ENCODE results near the gene ZNG1A.
"Not testable (repeated sequence)": the region's sequence is repeated elsewhere in the genome, so short reads cannot be mapped to it uniquely, and the experiment has no call there.

Gene ZNG1A

DNA sequence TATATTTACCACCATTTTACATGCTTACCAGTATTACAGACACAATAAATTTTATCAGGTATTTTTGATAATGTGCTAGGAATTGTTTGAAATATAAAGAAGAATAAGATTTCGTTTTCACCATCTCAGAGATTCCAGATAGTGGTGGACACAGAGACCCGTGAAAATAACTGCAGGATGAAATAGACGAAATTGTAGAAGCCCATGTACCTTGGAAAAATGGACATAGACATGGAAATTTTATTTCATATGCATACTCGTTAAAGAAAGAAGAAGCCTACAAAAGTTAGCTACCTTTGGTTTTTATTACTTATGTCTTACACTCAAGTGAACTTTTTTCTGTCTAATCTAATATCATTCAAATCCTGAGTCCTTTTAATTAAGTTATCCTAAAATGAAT is 68.2 kb downstream of the ZNG1A start:
- DNase-seq, result peak in 1 of 2 experiments; percentile 3

DNA sequence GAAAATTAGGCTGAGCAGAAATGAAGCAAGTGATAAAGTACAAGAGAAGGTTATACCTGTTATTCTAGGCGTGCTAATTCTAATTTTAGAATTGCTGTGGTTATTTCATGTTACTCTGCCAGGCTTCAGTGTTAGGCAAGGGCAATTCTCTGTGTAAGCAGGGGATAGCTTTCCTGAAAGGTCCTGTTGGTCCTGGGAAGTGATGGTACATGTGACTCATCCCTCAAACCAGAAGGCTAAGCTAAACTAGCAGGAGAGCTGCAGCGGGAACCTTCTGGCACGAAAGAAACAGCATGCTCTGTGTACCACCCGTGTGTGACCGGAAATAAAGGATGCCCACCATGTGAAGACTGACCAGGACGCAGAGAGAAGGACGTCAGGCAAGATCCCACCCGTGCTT is 69.3 kb downstream of the ZNG1A start:
- DNase-seq, result not testable (repeated sequence)

DNA sequence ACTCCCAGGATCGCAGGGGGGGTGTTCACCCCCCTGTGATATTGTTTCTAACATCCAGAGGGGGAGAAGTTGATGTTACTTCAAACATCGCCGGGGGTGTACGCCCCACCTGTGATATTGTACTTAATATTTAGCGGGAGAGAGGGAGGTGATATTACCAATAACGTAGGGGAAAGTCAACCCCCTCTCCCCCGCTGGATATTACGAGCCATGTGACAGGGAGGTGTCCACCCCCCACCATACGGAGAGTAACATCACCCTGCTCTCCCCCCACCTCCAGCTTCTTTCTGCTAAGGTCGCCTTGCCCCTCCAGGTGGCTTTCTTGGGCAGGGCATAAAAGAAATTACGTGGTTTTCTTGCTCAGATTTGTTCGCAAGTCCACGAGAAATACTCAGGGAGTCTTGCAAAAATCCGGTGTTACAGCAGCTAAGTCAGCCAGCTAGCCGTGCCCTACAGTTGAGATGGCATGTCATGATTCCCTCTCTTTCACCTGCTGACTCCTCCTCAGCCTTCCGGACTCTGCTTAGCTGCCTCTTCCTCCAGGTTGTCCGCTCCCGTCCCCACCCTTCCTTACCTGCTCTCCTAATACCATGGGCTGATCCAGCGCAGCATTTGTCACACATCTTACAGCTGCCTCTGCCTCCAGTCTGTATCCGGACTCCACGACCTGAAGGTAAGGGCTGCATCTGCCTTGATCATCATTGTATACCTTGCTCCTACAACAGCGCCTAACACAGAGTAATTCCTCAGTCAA is 69.9 kb downstream of the ZNG1A start:
- not testable (repeated sequence) for DNase-seq

DNA sequence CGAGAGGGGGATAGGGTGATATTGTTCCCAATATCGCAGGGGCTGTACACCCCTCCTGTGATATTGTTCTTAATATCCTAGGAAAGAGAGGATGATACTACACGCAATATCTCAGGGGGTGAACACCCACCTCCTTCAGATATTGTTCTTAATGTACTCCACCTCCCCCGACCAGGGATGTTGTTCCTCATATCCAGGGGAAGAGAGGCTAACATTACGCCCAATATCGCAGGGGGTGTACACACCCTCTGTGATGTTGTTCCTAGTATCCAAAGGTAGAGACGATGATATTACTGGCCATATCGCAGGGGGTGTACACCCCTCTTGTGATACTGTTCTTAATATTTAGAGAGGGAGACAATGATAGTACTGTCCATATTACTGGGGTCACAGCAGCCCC is 72.9 kb downstream of the ZNG1A start:
- DNase-seq, result not testable (repeated sequence)

DNA sequence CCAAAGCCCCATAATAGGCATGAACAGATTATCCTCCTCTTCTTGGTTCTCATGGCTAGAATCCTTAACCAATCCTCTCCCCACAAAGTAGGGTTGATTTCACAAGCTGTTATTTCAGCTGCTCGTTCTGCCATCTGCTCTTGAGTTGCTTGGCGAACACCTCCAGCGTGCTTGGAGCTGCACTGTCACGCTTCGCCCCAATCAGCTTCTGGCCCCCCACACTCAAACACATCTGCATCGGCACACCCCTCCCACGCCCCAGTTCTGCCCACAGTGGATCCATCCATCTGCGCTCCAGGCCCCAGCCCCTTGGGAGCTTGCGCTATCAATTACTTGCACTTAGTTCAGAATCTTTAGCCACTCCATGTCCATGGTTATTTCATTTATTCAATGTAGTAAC is 78.4 kb downstream of the ZNG1A start:
- not testable (repeated sequence) for DNase-seq

DNA sequence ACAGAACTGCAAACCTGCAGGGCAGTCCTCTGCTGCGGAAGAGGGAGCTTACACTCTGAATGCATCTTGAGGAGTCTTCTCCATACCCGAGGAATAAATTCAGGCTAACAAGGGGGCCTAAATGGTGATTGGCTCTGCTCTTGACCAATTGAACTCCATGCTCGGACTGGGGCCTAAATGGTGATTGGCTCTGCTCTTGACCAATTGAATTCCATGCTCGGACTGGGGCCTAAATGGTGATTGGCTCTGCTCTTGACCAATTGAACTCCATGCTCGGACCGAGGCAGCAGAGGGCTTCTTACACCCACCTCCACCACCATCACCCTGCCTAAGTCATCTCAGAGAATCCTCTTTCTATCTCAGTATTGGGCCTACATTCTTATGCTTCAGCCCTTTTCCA is 79.0 kb downstream of the ZNG1A start:
- not testable (repeated sequence) for DNase-seq

DNA sequence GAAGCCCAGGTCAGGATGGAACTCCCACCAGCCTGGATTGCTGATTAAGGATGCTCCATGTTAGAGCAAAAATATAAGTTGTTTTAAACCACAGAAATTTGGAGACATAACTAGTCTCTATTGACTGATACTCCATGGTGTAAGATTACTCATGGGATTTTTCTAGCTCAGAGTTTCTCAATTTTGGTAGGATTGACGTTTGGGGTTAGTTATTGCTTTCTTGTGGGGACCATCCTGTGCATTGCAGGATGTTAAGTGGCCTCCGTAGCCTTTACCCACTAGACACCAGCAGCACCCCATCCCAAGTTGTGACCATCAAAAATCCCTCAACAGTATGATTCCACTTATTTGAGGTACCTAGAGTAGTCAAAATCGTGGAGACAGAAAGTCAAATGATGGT is 80.1 kb downstream of the ZNG1A start:
- DNase-seq, result not testable (repeated sequence)

DNA sequence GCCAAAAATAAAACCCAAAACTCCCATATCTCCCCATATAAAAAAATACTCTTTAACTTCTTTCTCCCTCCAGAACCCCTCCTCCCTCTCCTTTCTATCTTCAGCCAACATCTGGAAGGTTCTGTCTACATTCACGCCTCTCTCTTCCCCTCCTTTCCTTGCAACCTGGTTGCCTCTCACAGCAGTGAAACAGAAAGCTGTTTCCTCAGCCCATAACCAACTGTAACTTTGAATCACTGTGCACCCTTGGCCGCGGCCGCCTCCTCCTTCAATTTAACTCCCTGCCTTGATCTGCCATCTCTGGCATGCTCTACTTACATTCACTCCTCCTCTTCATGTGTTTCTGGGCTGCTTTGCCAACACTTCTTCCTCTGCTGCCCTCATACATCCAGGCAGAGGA is 83.9 kb downstream of the ZNG1A start:
- peak; percentile 70 to 73 for DNase-seq

DNA sequence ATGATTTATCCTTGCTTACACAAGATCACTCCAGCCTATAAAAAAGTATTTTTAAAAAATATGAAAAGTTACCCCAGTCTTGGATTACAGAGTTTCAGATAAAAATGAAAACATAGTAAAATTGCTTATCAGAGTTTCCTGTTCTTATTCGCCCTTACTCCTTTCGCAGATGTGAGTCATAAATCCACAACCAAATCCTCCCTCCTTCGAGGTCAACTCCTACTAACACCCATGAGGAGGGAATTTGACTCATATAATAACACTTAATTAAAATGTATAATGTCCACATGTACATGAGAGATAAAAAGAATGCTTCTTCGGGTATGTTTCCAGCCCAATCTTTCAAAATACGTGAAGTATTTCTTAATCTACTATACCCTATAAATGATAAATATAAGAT is 84.5 kb downstream of the ZNG1A start:
- DNase-seq, result peak in 1 of 2 experiments; percentile 36

DNA sequence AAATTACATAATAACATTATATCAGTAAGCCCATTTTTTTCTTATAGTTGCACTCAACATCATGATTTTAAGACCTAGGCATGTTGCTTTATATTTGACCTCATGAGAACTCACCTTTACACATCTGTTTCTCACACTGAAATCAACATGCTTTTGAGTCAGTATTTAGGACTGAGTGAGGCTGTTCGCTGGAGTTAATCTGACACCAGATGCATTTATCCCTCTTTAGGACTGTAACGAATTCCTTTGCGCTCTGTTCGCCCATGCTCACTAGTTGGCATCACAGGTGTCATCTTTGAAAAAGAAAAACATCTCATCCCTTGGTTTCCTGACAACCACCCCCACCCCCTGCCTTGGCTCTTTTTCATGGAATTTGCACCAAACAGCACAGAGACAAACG is 84.9 kb downstream of the ZNG1A start:
- not testable (repeated sequence) for DNase-seq

DNA sequence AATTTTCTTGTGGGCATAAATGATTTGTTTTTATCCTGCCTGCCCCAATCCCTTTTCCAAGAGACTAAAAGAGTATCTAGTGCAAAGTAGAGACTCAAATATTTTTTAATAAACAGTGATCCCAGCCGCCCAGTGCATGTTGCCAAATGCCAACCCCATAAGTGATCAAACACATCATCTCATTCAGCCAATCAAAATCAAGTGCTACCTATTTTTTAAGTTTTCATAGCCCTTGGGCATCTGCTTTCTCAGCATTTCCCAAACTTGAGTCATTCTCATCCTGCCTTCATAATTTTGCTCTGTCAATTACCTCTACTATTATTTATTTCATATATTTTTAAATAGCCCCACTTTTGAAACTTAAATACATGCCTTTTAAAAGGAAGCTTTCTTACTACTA is 88.0 kb downstream of the ZNG1A start:
- not testable (repeated sequence) for DNase-seq

DNA sequence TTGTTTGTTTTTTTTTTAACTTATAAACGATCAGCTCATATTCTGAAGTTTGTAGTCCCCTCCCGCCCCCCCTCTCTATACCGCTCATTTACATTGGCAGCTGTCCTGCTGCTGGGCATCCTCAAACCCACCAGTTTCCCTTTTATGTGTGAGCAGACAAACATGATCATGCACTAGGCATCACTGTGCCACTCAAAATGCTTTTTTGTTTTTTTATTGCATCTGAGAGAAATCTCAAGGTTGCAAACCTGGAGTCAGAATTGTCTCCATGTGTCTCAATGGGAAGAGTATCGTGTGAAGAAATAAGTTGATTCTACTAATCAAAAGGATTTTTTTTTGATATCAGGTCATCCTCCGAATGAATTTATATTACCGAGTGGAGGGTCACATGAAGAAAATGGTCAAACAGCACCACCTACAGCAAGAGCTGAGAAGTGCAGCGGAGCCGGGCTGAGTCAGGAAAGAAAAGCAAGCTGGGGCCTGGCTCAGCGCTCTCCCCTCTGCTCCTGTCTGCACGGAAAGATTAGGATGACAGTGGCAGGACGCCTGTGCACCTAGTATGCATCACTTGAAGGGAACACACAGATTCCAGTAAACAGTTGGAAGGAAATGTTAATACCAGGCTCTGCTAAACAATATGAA is 90.3 kb downstream of the ZNG1A start:
- peak in 1 of 2 experiments; percentile 12 for DNase-seq

DNA sequence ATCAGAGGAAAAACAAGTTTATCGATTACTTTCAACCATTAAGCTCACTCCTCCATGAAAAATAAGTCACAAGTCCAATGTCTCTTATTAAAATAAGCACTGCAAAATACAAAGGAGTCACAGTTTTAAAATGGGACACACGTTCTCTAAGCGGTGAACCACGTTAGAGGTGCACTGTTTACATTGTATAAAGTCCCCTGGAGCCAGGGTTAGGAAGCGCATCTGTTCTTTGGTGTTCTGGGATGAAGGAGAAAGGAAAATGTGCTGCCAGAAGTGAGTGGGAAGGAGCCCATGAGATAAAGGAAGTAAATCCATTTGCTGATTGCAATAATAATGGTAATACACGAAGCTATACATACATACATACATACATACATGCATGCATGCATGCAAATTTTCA is 91.0 kb downstream of the ZNG1A start:
- not testable (repeated sequence) for DNase-seq

DNA sequence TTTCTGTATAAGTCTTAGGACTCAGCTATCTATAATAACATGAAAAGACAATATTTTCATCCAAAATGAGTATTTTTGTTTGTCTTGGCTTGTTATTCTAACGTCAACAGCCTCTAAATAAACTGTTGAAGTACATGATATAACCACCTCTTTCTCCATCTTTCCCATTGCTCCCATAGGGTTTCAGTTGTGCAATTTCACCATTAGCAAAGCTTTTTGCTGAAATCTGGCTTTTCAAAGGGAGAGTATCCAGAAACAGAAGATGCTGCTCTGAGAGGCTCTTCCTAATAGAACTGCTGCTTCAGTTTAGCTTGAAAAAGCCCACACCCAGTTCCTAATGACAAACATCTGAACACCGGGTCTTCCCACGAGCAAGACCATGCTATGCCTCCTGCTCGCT is 91.8 kb downstream of the ZNG1A start:
- not testable (repeated sequence) for DNase-seq

DNA sequence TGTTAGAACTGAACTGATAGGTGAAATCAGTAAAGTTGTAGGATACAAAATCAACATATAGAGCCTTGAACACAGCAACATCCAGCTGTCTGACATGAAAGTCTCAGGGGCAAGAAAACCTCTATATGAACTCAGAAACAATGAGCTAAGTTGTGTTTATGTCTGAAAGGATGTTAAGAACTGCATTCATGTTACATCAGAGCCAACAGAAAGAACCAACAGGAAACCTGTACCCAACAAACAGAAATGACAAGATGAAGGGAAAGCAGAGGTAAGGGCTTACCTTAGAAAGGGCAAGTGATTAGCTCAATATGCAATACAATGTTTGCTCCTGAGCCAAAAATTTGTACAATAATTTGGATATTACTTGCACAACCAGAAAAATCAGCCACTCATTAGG is 92.2 kb downstream of the ZNG1A start:
- DNase-seq, result not testable (repeated sequence)

DNA sequence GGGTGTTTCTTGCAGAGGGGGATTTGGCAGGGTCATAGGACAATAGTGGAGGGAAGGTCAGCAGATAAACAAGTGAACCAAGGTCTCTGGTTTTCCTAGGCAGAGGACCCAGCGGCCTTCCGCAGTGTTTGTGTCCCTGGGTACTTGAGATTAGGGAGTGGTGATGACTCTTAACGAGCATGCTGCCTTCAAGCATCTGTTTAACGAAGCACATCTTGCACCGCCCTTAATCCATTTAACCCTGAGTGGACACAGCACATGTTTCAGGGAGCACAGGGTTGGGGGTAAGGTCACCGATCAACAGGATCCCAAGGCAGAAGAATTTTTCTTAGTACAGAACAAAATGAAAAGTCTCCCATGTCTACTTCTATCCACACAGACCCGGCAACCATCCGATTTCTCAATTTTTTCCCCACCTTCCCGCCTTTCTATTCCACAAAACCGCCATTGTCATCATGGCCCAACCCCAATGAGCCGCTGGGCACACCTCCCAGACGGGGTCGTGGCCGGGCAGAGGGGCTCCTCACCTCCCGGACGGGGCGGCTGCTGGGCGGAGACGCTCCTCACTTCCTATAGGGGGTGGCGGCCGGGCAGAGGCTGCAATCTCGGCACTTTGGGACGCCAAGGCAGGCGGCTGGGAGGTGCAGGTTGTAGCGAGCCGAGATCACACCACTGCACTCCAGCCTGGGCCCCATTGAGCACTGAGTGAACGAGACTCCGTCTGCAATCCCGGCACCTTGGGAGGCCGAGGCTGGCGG is 95.7 kb downstream of the ZNG1A start:
- not testable (repeated sequence) for DNase-seq

DNA sequence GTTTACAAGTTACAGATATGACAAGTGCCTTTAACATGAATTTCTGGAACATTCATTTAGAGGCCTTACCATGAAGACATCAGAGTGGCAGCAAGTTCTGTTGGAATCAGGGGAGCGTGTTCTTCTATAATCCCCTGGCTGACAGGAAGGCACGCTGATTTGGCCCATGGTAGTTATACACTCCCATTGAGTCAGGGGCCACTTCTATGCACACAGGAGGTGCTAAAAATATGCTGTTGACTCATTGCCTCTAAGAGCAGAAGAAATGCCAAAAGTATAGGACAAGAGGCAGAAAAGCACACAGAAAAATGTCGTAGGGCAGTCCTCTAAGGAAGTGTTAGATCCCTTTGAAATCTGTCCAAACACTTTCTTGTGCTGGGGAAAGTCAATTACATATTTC is 100.5 kb downstream of the ZNG1A start:
- DNase-seq, result not testable (repeated sequence)

DNA sequence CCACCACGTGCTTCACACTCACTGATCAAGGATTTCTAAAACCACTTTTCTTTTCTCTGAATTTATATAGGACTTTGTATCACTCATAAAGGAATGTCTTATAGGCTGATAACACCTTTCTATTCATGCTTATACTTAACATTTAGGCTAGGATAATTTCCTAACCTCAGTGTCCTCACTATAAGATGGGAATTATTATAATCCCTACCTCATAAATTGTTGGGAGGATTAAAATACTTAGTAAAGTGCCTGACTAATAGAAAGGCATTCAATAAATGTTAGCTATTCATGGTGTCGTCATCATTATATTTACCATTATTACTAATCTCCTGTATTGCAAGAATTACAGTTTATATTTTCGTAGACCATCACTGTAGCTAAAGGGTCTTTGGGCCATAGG is 102.5 kb downstream of the ZNG1A start:
- DNase-seq, result not testable (repeated sequence)

DNA sequence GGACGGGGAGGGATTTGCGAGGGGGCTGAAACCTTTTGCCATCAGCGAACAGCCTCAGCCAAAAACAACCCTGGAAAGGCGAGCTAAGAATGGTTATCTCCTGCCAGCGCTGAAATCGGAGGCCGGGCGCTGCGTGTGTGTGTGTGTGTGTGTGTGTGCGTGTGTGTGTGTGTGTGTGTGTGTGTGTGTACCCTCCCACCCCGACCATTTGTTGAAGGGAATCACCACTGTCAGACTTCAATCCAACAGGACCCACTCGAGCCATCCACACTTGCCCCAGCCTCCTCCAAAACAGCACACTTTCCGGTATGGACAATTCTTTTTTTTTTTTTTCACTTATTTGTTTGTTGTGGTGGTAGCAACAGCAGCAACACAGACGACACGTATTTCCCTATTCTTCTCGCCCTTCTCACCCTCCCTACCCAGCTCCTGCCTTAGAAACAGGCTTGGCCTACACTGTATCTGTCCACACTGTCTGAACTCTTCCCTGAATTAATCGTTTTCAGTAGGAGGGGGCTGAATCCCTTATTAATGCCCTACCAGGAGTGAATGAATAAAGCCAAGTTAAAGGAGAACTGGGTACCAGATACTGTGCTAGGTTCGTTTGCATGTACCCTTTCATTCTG is 104.8 kb downstream of the ZNG1A start:
- not testable (repeated sequence) for DNase-seq

DNA sequence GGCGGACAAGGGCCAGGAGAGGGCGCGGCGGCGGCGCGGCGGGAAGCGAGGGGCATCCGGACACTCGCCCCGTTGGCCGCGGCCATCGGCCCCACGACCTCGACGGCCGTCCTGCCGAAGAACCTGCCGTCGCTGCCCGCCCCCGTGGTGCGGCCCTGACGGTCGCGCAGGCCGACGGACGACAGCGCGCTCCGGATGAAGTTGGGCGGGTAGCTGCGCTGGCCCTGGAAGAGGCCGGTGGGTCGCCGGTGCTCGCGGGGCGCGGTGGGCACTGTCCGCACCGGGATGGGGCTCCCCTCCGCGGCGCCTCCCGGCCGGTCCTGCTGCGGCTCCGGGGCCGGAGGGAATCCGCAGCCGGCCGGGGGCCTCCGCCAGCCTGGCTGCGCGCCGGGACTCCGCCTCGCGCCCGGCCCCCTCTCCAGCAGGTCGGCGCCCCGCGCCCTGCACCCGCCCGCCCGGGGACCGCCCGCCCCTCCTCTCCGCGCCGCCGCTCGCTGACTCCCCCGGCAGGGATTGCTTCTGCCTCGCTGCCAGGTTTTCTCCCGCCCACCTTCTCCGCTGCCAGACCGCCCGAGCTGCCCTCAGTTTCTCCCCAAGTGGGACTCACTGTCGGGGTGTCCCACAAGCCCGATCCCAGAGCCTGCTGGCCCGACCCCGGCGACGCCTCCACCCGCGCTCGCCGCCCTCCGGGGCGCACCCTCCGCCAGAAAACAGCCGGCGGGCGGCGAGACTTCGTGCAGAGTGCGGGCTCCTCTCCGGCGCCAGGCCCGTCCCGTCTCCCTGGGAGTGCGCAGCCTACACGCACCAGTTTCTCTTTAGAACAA is 105.6 kb downstream of the ZNG1A start:
- DNase-seq, result peak; percentile 39 to 64
